ENCODE data around the gene OGG1. TPM values are rescaled to one million over a fixed set of nuclear protein-coding genes. Genes with fewer than 3 reads are reported as not detected.
A peak's percentile ranks its signal among the peaks of the same experiment; 100 is the strongest.

Gene OGG1
- total and polyA plus RNA-seq, 7 experiments from 2014 or later, result 18.4 to 42.9 (median 26.8) TPM

GRCh38 chr3:9744162-9744561 lies 5.6 kb upstream of the OGG1 start:
- Mint-ChIP-seq H3K27me3 (no peaks in the 10 kb centered on the region), H3K4me1 (peaks cover 4 to 11% (median 9%) of the 10 kb centered on the region in 7 donors), H3K4me3 (no peak overlapping the region), H3K27ac (no peak overlapping the region), H3K9me3 (no peaks in the 10 kb centered on the region), H3K36me3 (peaks cover 7 to 47% (median 22%) of the 10 kb centered on the region in 5 donors)
- Histone ChIP-seq H3K4me3 (ENCODE audit: low read length) (no peak overlapping the region), H3K36me3 (ENCODE audit: control insufficient read depth in 2 of 3, insufficient read depth in 3 of 3, low read length in 3 of 3) (peaks cover 39 to 84% (median 53%) of the 10 kb centered on the region in 3 experiments), H3K9me3 (ENCODE audit: control insufficient read depth in 2 of 3, low read length in 3 of 3) (no peaks in the 10 kb centered on the region), H3K27me3 (ENCODE audit: control insufficient read depth in 2 of 2, insufficient read depth in 2 of 2, low read length in 2 of 2) (no peaks in the 10 kb centered on the region), H3K4me1 (ENCODE audit: control insufficient read depth in 2 of 2, insufficient read depth in 2 of 2, low read length in 2 of 2) (peaks cover 1 to 2% of the 10 kb centered on the region in 2 donors), H3K27ac (ENCODE audit: low read depth, low read length) (no peak overlapping the region)
- DNase-seq, result no peak
- ChIA-PET CTCF (interaction anchor here (0.7 kb wide), 1 partner anchor 14 kb away, joined by 3 read pairs; no protein-coding TSS in a partner anchor), POLR2A (interaction anchor here (0.8 to 3.6 kb wide), 2 partner anchors 12 to 48 kb away, joined by 3 to 19 read pairs; partner anchors contain the start of genes BRPF1 and TADA3)
- no peak for ATAC-seq
- intact Hi-C loops (cut with micrococcal nuclease), result no loop called here

GRCh38 chr3:9745521-9745920 lies 4.2 kb upstream of the OGG1 start:
- H3K9me3 ChIP-seq (ENCODE audit: control insufficient read depth in 2 of 3, low read length in 3 of 3), result no peaks in the 10 kb centered on the region
- Mint-ChIP-seq H3K4me1 (peaks cover 11 to 21% (median 16%) of the 10 kb centered on the region in 7 donors), H3K4me3 (no peak overlapping the region), H3K27me3 (no peaks in the 10 kb centered on the region), H3K27ac (no peak overlapping the region), H3K36me3 (peaks cover 0 to 39% (median 11%) of the 10 kb centered on the region in 5 donors), H3K9me3 (peaks cover 0 to 2% (median 0%) of the 10 kb centered on the region in 11 donors)
- DNase-seq, result no peak
- H3K4me3 ChIP-seq (ENCODE audit: low read length), result no peak overlapping the region
- intact Hi-C loops (cut with micrococcal nuclease), result no loop called here
- POLR2A ChIA-PET, result interaction anchor here (0.9 to 1.2 kb wide), 2 partner anchors 12 to 47 kb away, joined by 3 read pairs; partner anchors contain the start of gene ARPC4
- no peaks in the 10 kb centered on the region for H3K27me3 ChIP-seq (ENCODE audit: control insufficient read depth in 2 of 2, insufficient read depth in 2 of 2, low read length in 2 of 2)
- ATAC-seq, result no peak
- H3K4me1 ChIP-seq (ENCODE audit: control insufficient read depth in 2 of 2, insufficient read depth in 2 of 2, low read length in 2 of 2), result peaks cover 5 to 7% of the 10 kb centered on the region in 2 donors
- CTCF ChIA-PET, result no interaction called here
- H3K36me3 ChIP-seq (ENCODE audit: control insufficient read depth in 2 of 3, insufficient read depth in 3 of 3, low read length in 3 of 3), result peaks cover 33 to 71% (median 39%) of the 10 kb centered on the region in 3 experiments
- H3K27ac ChIP-seq (ENCODE audit: low read depth, low read length), result no peak overlapping the region

- no peak for ATAC-seq
- H3K4me3 Mint-ChIP-seq, result no peak overlapping the region
- peaks cover 0 to 39% (median 10%) of the 10 kb centered on the region in 5 donors for H3K36me3 Mint-ChIP-seq
- H3K9me3 Mint-ChIP-seq, result peaks cover 0 to 2% (median 0%) of the 10 kb centered on the region in 11 donors
- intact Hi-C loops (cut with micrococcal nuclease), result no loop called here
- H3K4me1 Mint-ChIP-seq, result peaks cover 13 to 29% (median 23%) of the 10 kb centered on the region in 7 donors
- H3K36me3 ChIP-seq (ENCODE audit: control insufficient read depth in 2 of 3, insufficient read depth in 3 of 3, low read length in 3 of 3), result peaks cover 31 to 64% (median 32%) of the 10 kb centered on the region in 3 experiments
- H3K4me3 ChIP-seq (ENCODE audit: low read length), result no peak overlapping the region
- no peaks in the 10 kb centered on the region for H3K27me3 Mint-ChIP-seq
- ChIA-PET CTCF (interaction anchor here (0.6 kb wide), 1 partner anchor 36 kb away, joined by 4 read pairs; no protein-coding TSS in a partner anchor), POLR2A (no interaction called here)
- H3K9me3 ChIP-seq (ENCODE audit: control insufficient read depth in 2 of 3, low read length in 3 of 3), result no peaks in the 10 kb centered on the region
- H3K27ac Mint-ChIP-seq, result peak overlapping the region in 1 of 9 donors; percentile 30
- H3K4me1 ChIP-seq (ENCODE audit: control insufficient read depth in 2 of 2, insufficient read depth in 2 of 2, low read length in 2 of 2), result peaks cover 13% of the 10 kb centered on the region in 2 donors
- DNase-seq, result no peak
- no peak overlapping the region for H3K27ac ChIP-seq (ENCODE audit: low read depth, low read length)
- no peaks in the 10 kb centered on the region for H3K27me3 ChIP-seq (ENCODE audit: control insufficient read depth in 2 of 2, insufficient read depth in 2 of 2, low read length in 2 of 2)
Observed at GRCh38 chr3:9746330-9746729, 3.4 kb upstream of the OGG1 start.

GRCh38 chr3:9747267-9747666 lies 2.5 kb upstream of the OGG1 start:
- no peak overlapping the region for H3K4me3 Mint-ChIP-seq
- Histone ChIP-seq H3K27me3 (ENCODE audit: control insufficient read depth in 2 of 2, insufficient read depth in 2 of 2, low read length in 2 of 2) (no peaks in the 10 kb centered on the region), H3K4me3 (ENCODE audit: low read length) (no peak overlapping the region), H3K27ac (ENCODE audit: low read depth, low read length) (no peak overlapping the region), H3K36me3 (ENCODE audit: control insufficient read depth in 2 of 3, insufficient read depth in 3 of 3, low read length in 3 of 3) (peaks cover 26 to 64% (median 27%) of the 10 kb centered on the region in 3 experiments), H3K4me1 (ENCODE audit: control insufficient read depth in 2 of 2, insufficient read depth in 2 of 2, low read length in 2 of 2) (peaks cover 13 to 22% of the 10 kb centered on the region in 2 donors), H3K9me3 (ENCODE audit: control insufficient read depth in 2 of 3, low read length in 3 of 3) (no peaks in the 10 kb centered on the region)
- no peaks in the 10 kb centered on the region for H3K27me3 Mint-ChIP-seq
- no peak for DNase-seq
- peaks cover 0 to 2% (median 0%) of the 10 kb centered on the region in 11 donors for H3K9me3 Mint-ChIP-seq
- ChIA-PET CTCF (no interaction called here), POLR2A (interaction anchor here (0.7 kb wide), 1 partner anchor 751 kb away, joined by 3 read pairs; no protein-coding TSS in a partner anchor)
- peaks cover 20 to 38% (median 32%) of the 10 kb centered on the region in 7 donors for H3K4me1 Mint-ChIP-seq
- intact Hi-C loops (cut with micrococcal nuclease), result no loop called here
- H3K36me3 Mint-ChIP-seq, result peaks cover 0 to 43% (median 17%) of the 10 kb centered on the region in 5 donors
- no peak overlapping the region for H3K27ac Mint-ChIP-seq
- ATAC-seq, result no peak

GRCh38 chr3:9748031-9748430 lies 1.7 kb upstream of the OGG1 start:
- Mint-ChIP-seq H3K4me3 (peak overlapping the region in 4 of 10 donors; percentile 17 to 96 (median 58)), H3K27ac (peak overlapping the region in 3 of 9 donors; percentile 49 to 94 (median 71)), H3K27me3 (no peaks in the 10 kb centered on the region), H3K4me1 (peaks cover 20 to 43% (median 33%) of the 10 kb centered on the region in 7 donors), H3K36me3 (peaks cover 0 to 44% (median 17%) of the 10 kb centered on the region in 5 donors), H3K9me3 (peaks cover 0 to 2% (median 0%) of the 10 kb centered on the region in 11 donors)
- DNase-seq, result no peak
- no peaks in the 10 kb centered on the region for H3K9me3 ChIP-seq (ENCODE audit: control insufficient read depth in 2 of 3, low read length in 3 of 3)
- no peak overlapping the region for H3K27ac ChIP-seq (ENCODE audit: low read depth, low read length)
- H3K36me3 ChIP-seq (ENCODE audit: control insufficient read depth in 2 of 3, insufficient read depth in 3 of 3, low read length in 3 of 3), result peaks cover 19 to 62% (median 20%) of the 10 kb centered on the region in 3 experiments
- CTCF ChIA-PET, result no interaction called here
- POLR2A ChIA-PET, result no interaction called here
- no peaks in the 10 kb centered on the region for H3K27me3 ChIP-seq (ENCODE audit: control insufficient read depth in 2 of 2, insufficient read depth in 2 of 2, low read length in 2 of 2)
- no peak overlapping the region for H3K4me3 ChIP-seq (ENCODE audit: low read length)
- ATAC-seq, result no peak
- peaks cover 13 to 22% of the 10 kb centered on the region in 2 donors for H3K4me1 ChIP-seq (ENCODE audit: control insufficient read depth in 2 of 2, insufficient read depth in 2 of 2, low read length in 2 of 2)
- intact Hi-C loops (cut with micrococcal nuclease), result no loop called here

GRCh38 chr3:9749296-9749644 lies 482 bp upstream of the OGG1 start:
- Histone ChIP-seq H3K27ac (ENCODE audit: low read depth, low read length) (peak overlapping the region; percentile 73), H3K27me3 (ENCODE audit: control insufficient read depth in 2 of 2, insufficient read depth in 2 of 2, low read length in 2 of 2) (no peaks in the 10 kb centered on the region), H3K9me3 (ENCODE audit: control insufficient read depth in 2 of 3, low read length in 3 of 3) (no peaks in the 10 kb centered on the region), H3K4me1 (ENCODE audit: control insufficient read depth in 2 of 2, insufficient read depth in 2 of 2, low read length in 2 of 2) (peaks cover 13 to 22% of the 10 kb centered on the region in 2 donors), H3K4me3 (ENCODE audit: low read length) (peak overlapping the region; percentile 84), H3K36me3 (ENCODE audit: control insufficient read depth in 2 of 3, insufficient read depth in 3 of 3, low read length in 3 of 3) (peaks cover 19 to 53% (median 20%) of the 10 kb centered on the region in 3 experiments)
- intact Hi-C loops (cut with micrococcal nuclease), result loop anchor here (1.0 kb wide), 5 partner anchors 18 to 366 kb away; partner anchors contain the start of genes BRPF1 (in 2 of the 2), BRK1 (in 1 of the 2), MTMR14 (in 1 of the 2) and RPUSD3 (in 1 of the 2)
- Mint-ChIP-seq H3K36me3 (peaks cover 0 to 36% (median 23%) of the 10 kb centered on the region in 5 donors), H3K27ac (peak overlapping the region; percentile 86 to 96 (median 93)), H3K27me3 (no peaks in the 10 kb centered on the region), H3K9me3 (peaks cover 0 to 2% (median 0%) of the 10 kb centered on the region in 11 donors), H3K4me3 (peak overlapping the region; percentile 93 to 98 (median 96)), H3K4me1 (peaks cover 27 to 51% (median 41%) of the 10 kb centered on the region in 7 donors)
- ChIA-PET CTCF (interaction anchor here (0.8 to 1.8 kb wide), 2 partner anchors 17 to 22 kb away, joined by 3 to 7 read pairs; no protein-coding TSS in a partner anchor), POLR2A (interaction anchor here (1.0 to 3.2 kb wide), 12 partner anchors 12 to 572 kb away, joined by 3 to 33 read pairs (median 4); partner anchors contain the start of genes ARPC4, BRPF1, MTMR14 and SEC13)
- no peak for ATAC-seq
- DNase-seq, result no peak

Measured in naive thymus-derived CD4-positive, alpha-beta T cell (primary cell).